Chondrocyte (in vitro differentiated cells): ENCODE results near the gene GCDH. TPM values are rescaled to one million over a fixed set of nuclear protein-coding genes. Genes with fewer than 3 reads are reported as not detected.

Source experiments
- DNase-seq: peaks from one replicate; pipeline ENCODE4 v3.0.0; 2021; ENCODE audit warnings: mixed read lengths, low spot score
- H3K27ac Mint-ChIP-seq: one replicate; pipeline ENCODE4 v1.8.0; 2021; ENCODE audit warnings: mild to moderate bottlenecking, moderate library complexity, mixed read lengths; ENCODE audit not compliant: unreplicated experiment
- H3K27me3 Mint-ChIP-seq: 2 replicates; pipeline ENCODE4 v1.8.0; 2021; ENCODE audit warnings: low read depth, mixed read lengths
- H3K36me3 Mint-ChIP-seq: 2 replicates; pipeline ENCODE4 v1.8.0; 2021; ENCODE audit warnings: low read depth, mixed read lengths
- H3K4me1 Mint-ChIP-seq: 2 replicates; pipeline ENCODE4 v1.8.0; 2021; ENCODE audit warnings: low read depth, mild to moderate bottlenecking, mixed read lengths
- H3K4me3 Mint-ChIP-seq: one replicate; pipeline ENCODE4 v1.8.0; 2021; ENCODE audit warnings: mild to moderate bottlenecking, moderate library complexity, mixed read lengths; ENCODE audit not compliant: unreplicated experiment
- H3K9me3 Mint-ChIP-seq: 2 replicates; pipeline ENCODE4 v1.8.0; 2021; ENCODE audit warnings: low read depth, mixed read lengths
- total RNA-seq: library from RNA; stranded (reverse); gene quantifications from 3 replicates; pipeline ENCODE4 v1.2.1, GENCODE V29; 2021
- TF ChIP-seq, protein P1 (sequence below): fragments of 200-600 bp; sonication (generic); IDR thresholded peaks from 2 replicates; pipeline ENCODE4 v1.5.0; 2021; ENCODE audit warnings: antibody characterized with exemption, mild to moderate bottlenecking, moderate library complexity

GCDH gene
- total RNA-seq, 1 donor from 2014 or later: 13.2 TPM

- no peaks in the 10 kb centered on the region for H3K27me3 Mint-ChIP-seq
Observed at GRCh38 chr19:12896460-12896859, 5.5 kb downstream of the GCDH start.

DNA sequence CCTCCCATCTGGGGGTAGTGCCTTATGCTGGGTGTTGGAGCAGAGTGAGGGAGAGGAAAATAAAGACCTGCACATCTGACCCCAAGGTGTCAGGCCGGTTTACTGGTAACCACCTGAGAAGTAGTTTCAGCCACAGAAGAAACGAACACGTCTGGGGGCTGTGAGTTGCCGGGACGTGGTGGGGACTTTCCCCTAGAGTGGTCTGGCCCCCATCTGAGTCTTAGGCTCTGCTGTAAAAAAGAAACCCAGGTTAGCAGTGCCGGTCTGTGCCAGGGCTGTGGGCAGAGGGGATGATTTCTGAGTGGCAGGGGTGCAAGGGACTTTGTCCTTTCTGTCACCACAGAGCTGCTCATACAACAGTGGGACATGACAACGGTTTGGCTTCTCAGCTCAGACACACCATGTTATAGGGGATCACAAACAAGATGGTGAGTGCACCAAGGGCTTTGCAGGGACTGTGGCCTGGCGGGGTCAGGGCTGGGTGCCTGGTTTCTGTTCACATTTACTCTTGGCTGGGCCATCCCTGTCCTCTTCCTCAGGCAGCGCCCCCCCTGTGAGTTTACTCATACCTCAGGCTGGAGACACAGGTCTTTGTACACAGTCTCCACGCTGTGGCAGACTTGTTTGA, 9.0 kb downstream of the GCDH start:
- Mint-ChIP-seq H3K27ac (no peak overlapping the region), H3K27me3 (no peaks in the 10 kb centered on the region), H3K4me3 (no peak overlapping the region), H3K9me3 (no peaks in the 10 kb centered on the region), H3K4me1 (no peaks in the 10 kb centered on the region), H3K36me3 (peaks cover 3% of the 10 kb centered on the region)
- no peak for DNase-seq
- TF ChIP-seq, protein P1, sequence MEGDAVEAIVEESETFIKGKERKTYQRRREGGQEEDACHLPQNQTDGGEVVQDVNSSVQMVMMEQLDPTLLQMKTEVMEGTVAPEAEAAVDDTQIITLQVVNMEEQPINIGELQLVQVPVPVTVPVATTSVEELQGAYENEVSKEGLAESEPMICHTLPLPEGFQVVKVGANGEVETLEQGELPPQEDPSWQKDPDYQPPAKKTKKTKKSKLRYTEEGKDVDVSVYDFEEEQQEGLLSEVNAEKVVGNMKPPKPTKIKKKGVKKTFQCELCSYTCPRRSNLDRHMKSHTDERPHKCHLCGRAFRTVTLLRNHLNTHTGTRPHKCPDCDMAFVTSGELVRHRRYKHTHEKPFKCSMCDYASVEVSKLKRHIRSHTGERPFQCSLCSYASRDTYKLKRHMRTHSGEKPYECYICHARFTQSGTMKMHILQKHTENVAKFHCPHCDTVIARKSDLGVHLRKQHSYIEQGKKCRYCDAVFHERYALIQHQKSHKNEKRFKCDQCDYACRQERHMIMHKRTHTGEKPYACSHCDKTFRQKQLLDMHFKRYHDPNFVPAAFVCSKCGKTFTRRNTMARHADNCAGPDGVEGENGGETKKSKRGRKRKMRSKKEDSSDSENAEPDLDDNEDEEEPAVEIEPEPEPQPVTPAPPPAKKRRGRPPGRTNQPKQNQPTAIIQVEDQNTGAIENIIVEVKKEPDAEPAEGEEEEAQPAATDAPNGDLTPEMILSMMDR: no peak

More at GRCh38 chr19:12896460-12896859, 5.5 kb downstream of the GCDH start:
- H3K27ac Mint-ChIP-seq: no peak overlapping the region
- DNase-seq: no peak
- H3K9me3 Mint-ChIP-seq: no peaks in the 10 kb centered on the region
- peaks cover 8% of the 10 kb centered on the region for H3K4me1 Mint-ChIP-seq
- H3K4me3 Mint-ChIP-seq: no peak overlapping the region
- H3K36me3 Mint-ChIP-seq: peaks cover 6% of the 10 kb centered on the region
- TF ChIP-seq, protein P1: no peak

- Mint-ChIP-seq H3K4me1 (no peaks in the 10 kb centered on the region), H3K4me3 (no peak overlapping the region), H3K9me3 (no peaks in the 10 kb centered on the region), H3K27ac (no peak overlapping the region), H3K27me3 (peaks cover 2% of the 10 kb centered on the region), H3K36me3 (no peaks in the 10 kb centered on the region)
- DNase-seq: no peak
- TF ChIP-seq, protein P1: no peak
Observed at GRCh38 chr19:12907166-12907565, 16.2 kb downstream of the GCDH start.

DNA sequence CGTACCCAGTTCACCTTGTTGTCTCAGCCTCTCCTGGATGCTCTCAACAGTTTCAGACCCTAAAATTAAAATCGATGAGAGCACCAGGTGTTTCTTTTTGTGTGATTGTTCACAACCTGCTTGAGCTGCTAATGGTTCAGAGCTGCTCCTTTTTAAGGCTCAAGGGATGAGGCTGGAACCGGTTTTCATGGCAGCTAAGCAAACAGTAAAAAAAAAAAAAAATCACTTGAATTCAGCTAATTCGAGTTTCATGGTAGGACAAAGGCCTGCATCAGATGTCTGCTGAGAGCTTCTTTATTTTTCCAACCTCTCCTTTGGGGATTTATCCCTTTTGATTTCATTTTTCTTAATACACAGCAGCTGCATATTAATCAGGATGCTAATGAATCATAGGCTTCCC, 21.6 kb downstream of the GCDH start:
- TF ChIP-seq, protein P1: no peak
- Mint-ChIP-seq H3K36me3 (no peaks in the 10 kb centered on the region), H3K4me3 (no peak overlapping the region), H3K9me3 (no peaks in the 10 kb centered on the region), H3K27ac (no peak overlapping the region), H3K27me3 (peaks cover 2% of the 10 kb centered on the region), H3K4me1 (peaks cover 6% of the 10 kb centered on the region)
- no peak for DNase-seq

DNA sequence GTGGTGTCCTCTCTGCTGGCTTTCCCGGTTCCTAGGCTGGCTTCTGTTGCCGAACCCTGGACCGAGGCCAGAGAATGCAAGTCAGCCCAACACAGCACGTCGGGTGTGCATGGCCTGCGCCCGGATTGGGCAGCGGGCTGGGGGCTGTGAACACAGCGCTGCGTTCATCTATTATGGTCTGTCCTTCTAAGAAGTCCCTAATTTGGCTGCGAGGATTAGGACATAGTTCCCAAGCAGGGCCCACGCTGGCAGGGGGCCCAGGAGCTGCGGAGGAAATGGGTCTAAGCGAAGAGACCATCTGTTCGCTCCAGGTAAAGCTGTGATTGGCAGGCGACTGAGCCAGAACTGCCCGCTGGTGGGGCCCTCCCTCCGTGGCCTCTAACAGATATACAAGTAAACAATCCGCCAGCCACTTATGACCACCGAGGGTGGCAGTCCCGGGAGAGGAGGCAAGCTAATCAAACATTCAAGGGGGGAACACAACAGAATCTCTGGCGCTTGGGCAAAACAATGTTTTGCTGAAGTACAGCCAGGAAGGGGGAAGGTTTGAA, 22.1 kb downstream of the GCDH start:
- no peak for DNase-seq
- H3K4me3 Mint-ChIP-seq: no peak overlapping the region
- H3K9me3 Mint-ChIP-seq: no peaks in the 10 kb centered on the region
- H3K27me3 Mint-ChIP-seq: peaks cover 2% of the 10 kb centered on the region
- H3K36me3 Mint-ChIP-seq: no peaks in the 10 kb centered on the region
- TF ChIP-seq, protein P1: no peak
- H3K27ac Mint-ChIP-seq: no peak overlapping the region
- H3K4me1 Mint-ChIP-seq: peaks cover 6% of the 10 kb centered on the region
